NK-92 treated with Interleukin-12 subunit alpha and Interleukin-12 subunit beta, amount 100 ng/mL, for 24 hours (cell line): ENCODE measurements around the gene SUMO3.

Experiments used
- DNase-seq: peaks from one replicate; lab custom pipeline; 2025; lab: John Stamatoyannopoulos, UW

The SUMO3 gene

GRCh38 chr21:44778499-44778911 is 39.4 kb downstream of the SUMO3 start:
- DNase-seq: no peak

DNA sequence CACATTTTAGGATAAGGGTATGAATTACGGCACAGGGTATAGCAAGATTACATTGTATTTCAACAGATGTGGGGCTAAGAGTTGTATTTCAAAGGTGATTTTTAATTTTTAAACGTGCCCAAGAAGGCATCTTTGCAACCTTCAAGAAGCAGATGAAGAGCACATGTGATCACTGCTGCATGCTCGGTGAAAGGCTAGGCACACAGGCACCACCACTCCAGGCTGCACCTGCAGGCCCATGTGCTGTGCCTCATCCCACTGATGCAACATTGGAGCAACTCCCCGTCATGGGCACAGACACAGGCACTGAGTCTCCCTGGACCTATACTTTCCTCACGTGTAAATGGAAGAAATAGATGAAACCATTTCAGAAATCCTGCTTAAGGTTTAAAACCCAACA is 39.8 kb downstream of the SUMO3 start:
- DNase-seq: no peak

- no peak for DNase-seq
Measured at GRCh38 chr21:44774972-44775371, 42.9 kb downstream of the SUMO3 start.

DNA sequence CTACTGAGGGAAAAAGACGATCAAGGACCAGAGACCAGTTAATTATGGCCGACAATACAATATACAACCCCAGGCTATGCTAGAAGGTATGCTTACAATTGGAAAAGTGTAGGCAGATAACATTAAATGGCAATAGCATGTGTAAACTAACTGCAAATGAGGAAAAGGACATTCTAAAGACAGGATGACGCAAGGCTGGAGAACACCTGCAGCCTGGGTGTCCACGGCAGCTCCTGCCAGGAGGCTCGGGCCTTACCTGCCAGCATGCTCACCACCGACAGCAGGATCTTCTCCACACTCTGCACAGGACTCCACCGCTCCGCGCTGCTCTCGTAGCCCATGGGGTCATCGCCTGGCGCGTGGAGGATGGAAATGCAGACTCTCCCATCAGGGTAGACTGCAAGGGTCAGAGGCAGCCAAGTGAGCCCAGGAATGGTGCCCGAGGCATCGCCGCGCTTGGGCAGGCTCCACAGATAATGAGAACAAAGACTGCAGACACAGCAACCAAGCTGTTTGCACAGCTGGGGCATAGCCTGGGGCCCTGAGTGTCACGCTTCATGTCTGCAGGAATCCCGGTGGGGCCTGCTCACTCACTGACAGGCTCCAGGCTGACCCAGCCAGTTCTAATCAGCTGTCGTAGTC is 44.5 kb downstream of the SUMO3 start:
- DNase-seq: no peak

- no peak for DNase-seq
Measured at GRCh38 chr21:44771896-44772525, 45.9 kb downstream of the SUMO3 start.

DNA sequence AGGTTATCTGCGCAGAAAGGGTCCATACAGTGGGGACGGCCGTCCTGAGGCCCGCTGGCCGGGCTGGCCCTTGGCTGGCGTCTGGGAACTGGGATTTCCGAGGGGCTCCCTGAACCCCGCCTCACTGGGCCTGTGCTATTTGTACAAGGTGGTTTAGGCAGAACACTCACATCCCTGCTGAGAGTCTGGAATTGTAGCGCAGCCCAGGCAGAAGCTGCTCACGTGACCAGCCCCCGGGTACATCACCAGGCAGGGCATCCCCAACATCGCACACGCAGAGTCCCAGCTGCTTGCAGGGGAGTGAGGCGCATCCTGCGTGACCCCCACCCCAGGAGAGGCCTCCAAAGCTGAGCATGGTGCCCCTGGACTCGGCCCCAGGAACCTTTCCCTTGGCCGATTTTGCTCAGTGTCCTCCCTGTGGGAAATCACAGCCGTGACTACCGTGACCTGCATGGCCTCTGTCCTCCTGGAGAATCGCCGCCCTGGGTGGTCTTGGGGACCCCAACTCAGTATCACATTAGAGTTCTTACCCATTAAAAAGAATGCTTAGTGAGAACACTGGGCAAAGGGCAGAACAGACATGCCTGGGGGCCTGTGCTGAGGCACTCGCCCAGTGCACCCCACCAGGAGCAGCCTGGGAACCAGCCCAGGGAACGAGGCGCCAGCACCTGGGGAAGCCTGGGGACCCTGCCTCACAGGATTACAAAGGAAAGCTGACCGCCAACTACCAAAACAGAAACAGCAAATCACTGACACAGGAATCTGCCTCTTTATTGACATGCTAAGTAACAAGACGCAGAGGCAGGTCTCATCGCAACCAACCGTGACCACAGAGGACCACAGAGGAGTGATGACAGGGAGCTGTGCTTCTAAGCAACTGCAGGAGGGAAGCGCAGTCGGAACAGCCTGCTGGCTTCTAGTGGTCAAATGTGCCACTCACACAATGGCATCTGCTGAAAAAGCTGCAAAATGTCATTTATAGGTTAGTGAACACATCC is 49.7 kb downstream of the SUMO3 start:
- no peak for DNase-seq

DNA sequence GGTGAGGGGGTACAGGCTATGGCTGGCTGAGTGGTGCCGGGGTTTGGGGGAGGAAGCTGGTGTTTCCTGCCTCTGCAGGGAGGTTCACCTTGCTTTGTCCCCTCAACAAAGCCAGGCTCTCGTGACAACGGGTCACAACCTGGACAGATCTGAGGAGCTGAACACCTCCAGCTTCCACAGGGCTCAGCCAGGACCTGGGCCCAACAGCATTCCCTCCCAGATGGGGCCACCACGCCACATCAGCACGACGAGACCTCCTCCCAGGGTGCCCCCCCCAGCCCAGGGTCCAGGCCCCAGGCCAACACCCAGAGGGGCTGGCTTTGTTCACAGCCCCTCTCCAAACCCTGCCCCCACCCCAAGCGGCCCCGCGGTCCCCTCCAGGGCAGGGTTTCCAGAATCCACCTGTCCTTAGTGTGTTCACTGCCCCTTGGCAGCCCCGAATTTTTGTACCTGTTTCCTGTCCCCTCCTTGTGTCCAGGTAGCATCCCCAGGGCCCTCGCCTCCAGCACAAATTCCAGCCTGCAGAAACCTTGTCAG is 51.0 kb downstream of the SUMO3 start:
- no peak for DNase-seq

GRCh38 chr21:44766014-44766817 is 51.6 kb downstream of the SUMO3 start:
- DNase-seq: no peak

DNA sequence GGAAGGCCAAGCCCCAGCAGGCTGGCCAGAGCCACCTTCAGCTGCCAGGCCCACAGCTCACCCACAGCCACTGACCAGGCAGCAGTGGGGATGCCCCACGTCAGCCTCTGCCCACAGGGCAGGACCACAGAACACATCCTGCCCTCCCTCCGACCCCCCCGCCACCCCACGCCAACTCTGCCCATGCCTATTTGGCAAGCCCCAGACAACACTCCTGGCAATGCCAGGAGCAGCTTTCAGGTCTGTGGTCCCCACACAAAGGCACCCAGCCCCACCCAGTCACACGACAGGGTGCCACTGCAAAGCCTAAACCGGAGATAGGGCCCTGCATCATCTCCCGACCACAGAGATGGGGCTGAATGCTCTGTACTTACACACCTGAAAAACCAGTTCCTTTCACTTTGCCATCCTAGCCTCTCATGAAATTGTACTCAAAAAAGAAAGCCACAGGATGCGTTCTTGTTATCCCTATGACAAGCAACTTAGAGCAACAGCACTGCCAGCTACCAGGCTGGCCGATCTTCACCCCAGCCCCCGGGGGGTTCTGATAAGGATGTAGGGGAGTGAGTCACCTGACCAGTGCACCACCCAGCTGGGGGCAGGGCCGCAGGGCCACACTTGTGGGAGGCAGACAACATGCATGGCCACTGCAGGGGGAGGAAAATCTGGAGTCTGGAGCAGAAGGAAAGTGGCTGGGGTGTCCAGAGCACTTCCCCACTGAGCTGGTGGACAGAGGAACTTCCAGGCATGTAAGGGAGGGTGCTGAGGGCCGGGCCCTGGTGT is 52.4 kb downstream of the SUMO3 start:
- no peak for DNase-seq

- no peak for DNase-seq
Measured at GRCh38 chr21:44764319-44765230, 53.3 kb downstream of the SUMO3 start.

GRCh38 chr21:44763451-44764318 is 54.2 kb downstream of the SUMO3 start:
- DNase-seq: no peak

DNA sequence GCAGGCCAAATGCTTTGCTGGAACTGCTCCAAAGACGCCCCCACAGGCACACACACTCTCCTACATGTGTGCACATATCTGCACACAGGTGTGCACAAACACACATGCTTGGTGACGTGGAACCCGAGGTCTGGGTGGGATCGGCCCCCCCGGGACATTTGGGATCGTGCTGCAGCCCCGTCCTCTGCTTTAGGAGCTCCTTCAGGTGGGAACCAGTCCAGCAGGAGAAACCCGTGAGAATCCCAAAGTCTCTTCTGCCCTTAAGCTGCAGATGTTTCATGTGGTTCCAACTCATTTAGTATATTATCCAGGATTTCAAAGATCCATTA is 54.8 kb downstream of the SUMO3 start:
- no peak for DNase-seq

- no peak for DNase-seq
Measured at GRCh38 chr21:44762221-44763049, 55.4 kb downstream of the SUMO3 start.

GRCh38 chr21:44761747-44762208 is 56.1 kb downstream of the SUMO3 start:
- no peak for DNase-seq

DNA sequence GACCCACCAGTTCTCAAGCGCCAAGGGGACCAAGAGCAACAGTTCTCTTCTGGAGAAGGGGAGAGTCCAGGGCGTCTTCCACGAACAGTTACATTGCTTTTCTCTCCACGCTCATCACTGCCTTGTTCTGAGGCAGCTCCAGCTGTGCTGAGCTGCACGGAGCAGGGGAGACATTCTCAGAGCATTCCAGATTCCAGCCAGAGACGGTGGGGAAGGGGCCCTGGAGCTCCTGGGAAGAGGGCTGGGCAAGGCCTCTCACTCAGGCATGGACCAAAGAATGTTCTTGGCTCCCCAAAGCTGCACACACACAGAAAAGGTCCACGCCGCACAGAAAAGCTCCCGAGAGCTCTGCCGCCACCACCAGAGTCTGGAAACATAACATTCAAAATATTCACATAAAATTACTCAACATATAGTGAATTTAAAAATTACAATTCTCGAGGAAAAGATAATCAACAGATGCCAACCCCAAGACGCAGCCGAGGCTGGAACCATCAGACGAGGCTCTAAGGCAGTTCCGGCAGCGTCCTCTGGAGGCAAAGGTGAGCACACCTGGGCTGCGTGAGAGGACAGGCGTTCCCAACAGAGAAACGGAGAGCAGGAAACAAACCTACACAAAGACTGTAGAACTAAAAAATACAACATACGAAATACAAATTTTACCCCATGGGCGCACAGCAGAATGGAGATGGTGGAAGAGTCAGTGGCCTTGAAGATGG is 56.7 kb downstream of the SUMO3 start:
- DNase-seq: no peak

DNA sequence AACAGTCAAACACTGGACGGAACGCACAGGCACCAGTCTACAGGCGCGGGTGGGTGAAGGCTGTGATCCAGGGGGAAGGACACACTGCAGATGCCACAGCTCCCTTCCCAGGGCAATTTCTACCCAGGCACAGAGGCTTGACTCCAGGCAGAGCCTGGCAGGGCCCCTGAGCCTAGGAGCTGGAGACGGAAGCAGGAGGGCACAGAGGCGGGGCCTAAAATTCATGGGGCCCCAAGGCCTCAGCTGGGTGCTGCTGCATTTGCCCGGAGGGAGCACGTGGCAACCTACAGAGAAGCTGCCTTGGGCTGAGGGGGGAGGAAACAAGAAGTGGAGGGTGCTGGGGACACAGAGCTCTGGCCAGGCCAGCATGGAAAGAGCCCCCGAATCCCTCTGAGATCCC is 57.5 kb downstream of the SUMO3 start:
- no peak for DNase-seq

DNA sequence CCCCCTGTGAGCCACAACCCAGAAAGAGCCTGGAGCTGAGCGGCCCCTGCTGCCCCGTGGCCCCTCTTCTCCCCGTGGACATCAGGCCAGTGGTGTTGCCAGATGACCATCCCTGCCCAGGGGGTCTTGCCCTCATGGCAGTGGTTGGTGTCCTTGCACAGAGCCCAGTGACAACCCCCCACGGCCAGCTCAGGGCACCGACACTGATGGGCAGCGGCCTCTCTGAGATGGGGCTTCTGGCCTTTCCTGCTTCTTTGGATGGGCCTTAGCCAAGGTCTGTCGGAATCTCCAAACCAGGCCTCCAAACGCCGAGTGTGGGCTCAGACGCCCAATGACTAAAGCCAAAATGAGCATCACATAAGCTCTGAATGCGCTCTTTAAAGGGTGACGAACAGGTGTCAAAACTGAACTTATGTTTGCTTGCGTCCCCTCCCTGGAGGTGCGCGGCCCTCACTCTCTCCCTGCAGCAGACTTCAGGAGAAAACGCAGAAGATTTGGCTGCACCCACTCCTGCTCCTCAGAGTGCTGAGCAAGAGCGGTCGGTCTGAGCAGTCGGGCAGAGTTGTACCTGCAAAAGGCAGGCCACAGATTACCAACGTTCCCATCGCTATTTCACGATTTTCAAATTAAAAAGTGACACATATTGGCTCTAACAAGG is 58.1 kb downstream of the SUMO3 start:
- no peak for DNase-seq
